ENCODE measurements around the gene TMEM63C.

DNA sequence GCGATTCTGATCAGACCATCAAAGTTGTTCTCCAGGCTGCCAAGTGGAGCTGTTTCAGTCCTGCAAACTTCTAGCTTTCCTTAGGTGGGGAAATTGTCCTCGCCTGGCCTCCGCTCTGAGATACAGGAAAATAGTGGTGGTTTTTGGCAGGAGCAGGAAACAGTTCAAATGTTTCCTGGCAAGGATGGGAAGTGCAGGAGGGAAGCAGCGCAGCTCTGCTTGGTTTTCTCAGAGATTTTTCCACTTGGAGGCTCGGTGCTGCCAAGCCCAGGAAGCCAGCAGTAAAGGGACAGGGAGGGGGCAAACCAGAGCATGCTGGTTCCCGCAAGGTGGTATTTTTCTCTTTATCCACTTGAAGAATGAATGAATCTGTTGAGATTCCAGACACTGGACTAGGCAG lies 17.0 kb downstream of the TMEM63C start:
- TF ChIP-seq, protein P1, sequence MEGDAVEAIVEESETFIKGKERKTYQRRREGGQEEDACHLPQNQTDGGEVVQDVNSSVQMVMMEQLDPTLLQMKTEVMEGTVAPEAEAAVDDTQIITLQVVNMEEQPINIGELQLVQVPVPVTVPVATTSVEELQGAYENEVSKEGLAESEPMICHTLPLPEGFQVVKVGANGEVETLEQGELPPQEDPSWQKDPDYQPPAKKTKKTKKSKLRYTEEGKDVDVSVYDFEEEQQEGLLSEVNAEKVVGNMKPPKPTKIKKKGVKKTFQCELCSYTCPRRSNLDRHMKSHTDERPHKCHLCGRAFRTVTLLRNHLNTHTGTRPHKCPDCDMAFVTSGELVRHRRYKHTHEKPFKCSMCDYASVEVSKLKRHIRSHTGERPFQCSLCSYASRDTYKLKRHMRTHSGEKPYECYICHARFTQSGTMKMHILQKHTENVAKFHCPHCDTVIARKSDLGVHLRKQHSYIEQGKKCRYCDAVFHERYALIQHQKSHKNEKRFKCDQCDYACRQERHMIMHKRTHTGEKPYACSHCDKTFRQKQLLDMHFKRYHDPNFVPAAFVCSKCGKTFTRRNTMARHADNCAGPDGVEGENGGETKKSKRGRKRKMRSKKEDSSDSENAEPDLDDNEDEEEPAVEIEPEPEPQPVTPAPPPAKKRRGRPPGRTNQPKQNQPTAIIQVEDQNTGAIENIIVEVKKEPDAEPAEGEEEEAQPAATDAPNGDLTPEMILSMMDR (conservative IDR thresholded peaks at IDR 0.05; ENCODE audit: low read length): no peak
- no peak for TF ChIP-seq EZH2phosphoT487 (IDR thresholded peaks at IDR 0.05; ENCODE audit: borderline replicate concordance, low read depth, low read length)

Data from OCI-LY7 (cell line).